WTC11 (cell line): ENCODE data around the gene TM2D1. TPM values are rescaled to one million over a fixed set of nuclear protein-coding genes. Genes with fewer than 3 reads are reported as not detected.

Source experiments
- ATAC-seq: fragments of 200-7000 bp; cut with Tn5 transposase; 2 replicates; pipeline ENCODE4 v1.10.0; 2021; ENCODE audit warnings: mild to moderate bottlenecking, moderate library complexity
- CTCF ChIA-PET: fragments of 300-600 bp; sonication (Branson Sonifier 250); formaldehyde crosslinking; loops from one replicate; lab custom pipeline; 2021; ENCODE audit warnings: antibody characterized with exemption; lab: Charles Lee
- POLR2A ChIA-PET: fragments of 350-600 bp; sonication (Branson Sonifier 250); formaldehyde crosslinking; loops from one replicate; lab custom pipeline; 2021; ENCODE audit warnings: antibody characterized with exemption; lab: Charles Lee
- DNase-seq: peaks from one replicate; pipeline ENCODE4 v3.0.0; 2021; ENCODE audit warnings: low spot score
- H3K27ac Mint-ChIP-seq: 2 replicates; pipeline ENCODE4 v1.8.0; 2021; ENCODE audit warnings: mixed read lengths
- H3K27me3 Mint-ChIP-seq: 2 replicates; pipeline ENCODE4 v1.8.0; 2021; ENCODE audit warnings: low read depth, mild to moderate bottlenecking, moderate library complexity, mixed read lengths
- H3K36me3 Mint-ChIP-seq: 2 replicates; pipeline ENCODE4 v1.8.0; 2021; ENCODE audit warnings: mixed read lengths
- H3K4me1 Mint-ChIP-seq: 2 replicates; pipeline ENCODE4 v1.8.0; 2022; ENCODE audit warnings: mixed read lengths
- H3K4me3 Mint-ChIP-seq: 2 replicates; pipeline ENCODE4 v1.8.0; 2021; ENCODE audit warnings: mild to moderate bottlenecking, moderate library complexity, mixed read lengths
- H3K9me3 Mint-ChIP-seq: 2 replicates; pipeline ENCODE4 v1.8.0; 2021; ENCODE audit warnings: mixed read lengths
- EMX1 ChIP-seq: fragments of 250-450 bp; sonication (Bioruptor Pico); IDR thresholded peaks from 2 replicates; pipeline ENCODE4 v1.8.0; 2021; ENCODE audit warnings: mild to moderate bottlenecking
- FOXK1 ChIP-seq: sonication (generic); formaldehyde crosslinking; IDR thresholded peaks from 2 replicates; pipeline ENCODE4 v1.8.0; 2022; ENCODE audit warnings: mild to moderate bottlenecking, moderate library complexity, missing genetic modification reagents
- GABPB1 ChIP-seq: sonication (generic); formaldehyde crosslinking; IDR thresholded peaks from 2 replicates; pipeline ENCODE4 v1.8.1; 2023; ENCODE audit warnings: mild to moderate bottlenecking, missing genetic modification reagents
- MYBL2 ChIP-seq: sonication (generic); formaldehyde crosslinking; IDR thresholded peaks from 2 replicates; pipeline ENCODE4 v1.8.1; 2023; ENCODE audit warnings: mild to moderate bottlenecking, moderate library complexity, missing genetic modification reagents
- NFE2L1 ChIP-seq: sonication (generic); formaldehyde crosslinking; IDR thresholded peaks from 2 replicates; pipeline ENCODE4 v1.8.1; 2023; ENCODE audit warnings: missing genetic modification reagents
- NR1H2 ChIP-seq: sonication (generic); formaldehyde crosslinking; IDR thresholded peaks from 2 replicates; pipeline ENCODE4 v1.9.0; 2021; ENCODE audit warnings: mild to moderate bottlenecking, moderate library complexity, missing genetic modification reagents
- PRRX2 ChIP-seq: fragments of 250-450 bp; sonication (Bioruptor Pico); IDR thresholded peaks from 2 replicates; pipeline ENCODE4 v1.8.0; 2021; ENCODE audit warnings: mild to moderate bottlenecking
- TEAD1 ChIP-seq: sonication (generic); formaldehyde crosslinking; IDR thresholded peaks from 2 replicates; pipeline ENCODE4 v1.8.0; 2022; ENCODE audit warnings: mild to moderate bottlenecking, missing genetic modification reagents
- ZNF121 ChIP-seq: sonication (generic); formaldehyde crosslinking; IDR thresholded peaks from 2 replicates; pipeline ENCODE4 v1.8.0; 2023; ENCODE audit warnings: missing genetic modification reagents
- ZNF232 ChIP-seq: sonication (generic); formaldehyde crosslinking; IDR thresholded peaks from 2 replicates; pipeline ENCODE4 v1.8.0; 2022; ENCODE audit warnings: mild to moderate bottlenecking, missing genetic modification reagents
- total RNA-seq: library from RNA; stranded (reverse); gene quantifications from 3 replicates; pipeline ENCODE4 v1.2.3, GENCODE V29; 2021
- TF ChIP-seq, protein P1 (sequence below): fragments of 250-450 bp; sonication (Bioruptor Pico); IDR thresholded peaks from 2 replicates; pipeline ENCODE4 v1.9.0; 2021; ENCODE audit warnings: mild to moderate bottlenecking
- TF ChIP-seq, protein P2 (sequence below): sonication (generic); formaldehyde crosslinking; conservative IDR thresholded peaks from 2 replicates; pipeline ENCODE4 v1.8.1; 2023; ENCODE audit warnings: mild to moderate bottlenecking, low read depth, missing genetic modification reagents, moderate library complexity
- TF ChIP-seq, protein P3 (sequence below): sonication (generic); formaldehyde crosslinking; IDR thresholded peaks from 2 replicates; pipeline ENCODE4 v1.8.0; 2022; ENCODE audit warnings: mild to moderate bottlenecking, missing genetic modification reagents
- TF ChIP-seq, protein P4 (sequence below): sonication (generic); formaldehyde crosslinking; IDR thresholded peaks from 2 replicates; pipeline ENCODE4 v1.8.0; 2023; ENCODE audit warnings: missing genetic modification reagents

TM2D1 gene
- total RNA-seq, 1 experiment from 2014 or later: 21.6 TPM

DNA sequence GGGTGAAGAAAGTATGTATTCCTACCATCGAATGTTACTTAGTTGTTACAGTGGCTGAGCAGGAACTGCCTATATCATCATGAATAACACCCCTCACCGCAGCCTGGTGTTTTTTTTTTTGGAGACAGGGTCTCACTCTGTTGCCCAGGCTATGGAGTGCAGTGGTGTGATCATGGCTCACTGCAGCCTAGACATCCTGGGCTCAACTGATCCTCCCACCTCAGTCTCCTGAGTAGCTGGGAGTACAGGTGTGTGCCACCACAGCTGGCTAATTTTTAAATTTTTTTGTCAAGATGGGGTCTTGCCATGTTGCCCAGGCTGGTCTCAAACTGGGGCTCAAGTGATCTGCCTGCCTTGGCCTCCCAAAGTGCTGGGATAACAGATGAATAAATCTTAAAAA is 24.6 kb upstream of the TM2D1 start:
- H3K27me3 Mint-ChIP-seq: no peaks in the 10 kb centered on the region
- no peak for TF ChIP-seq GABPB1 (CRISPR knock-in tag)
- no peak for TF ChIP-seq ZNF232 (CRISPR knock-in tag)
- no peak for TF ChIP-seq PRRX2 (CRISPR knock-in tag)
- no peak for TF ChIP-seq EMX1
- TF ChIP-seq, protein P1, sequence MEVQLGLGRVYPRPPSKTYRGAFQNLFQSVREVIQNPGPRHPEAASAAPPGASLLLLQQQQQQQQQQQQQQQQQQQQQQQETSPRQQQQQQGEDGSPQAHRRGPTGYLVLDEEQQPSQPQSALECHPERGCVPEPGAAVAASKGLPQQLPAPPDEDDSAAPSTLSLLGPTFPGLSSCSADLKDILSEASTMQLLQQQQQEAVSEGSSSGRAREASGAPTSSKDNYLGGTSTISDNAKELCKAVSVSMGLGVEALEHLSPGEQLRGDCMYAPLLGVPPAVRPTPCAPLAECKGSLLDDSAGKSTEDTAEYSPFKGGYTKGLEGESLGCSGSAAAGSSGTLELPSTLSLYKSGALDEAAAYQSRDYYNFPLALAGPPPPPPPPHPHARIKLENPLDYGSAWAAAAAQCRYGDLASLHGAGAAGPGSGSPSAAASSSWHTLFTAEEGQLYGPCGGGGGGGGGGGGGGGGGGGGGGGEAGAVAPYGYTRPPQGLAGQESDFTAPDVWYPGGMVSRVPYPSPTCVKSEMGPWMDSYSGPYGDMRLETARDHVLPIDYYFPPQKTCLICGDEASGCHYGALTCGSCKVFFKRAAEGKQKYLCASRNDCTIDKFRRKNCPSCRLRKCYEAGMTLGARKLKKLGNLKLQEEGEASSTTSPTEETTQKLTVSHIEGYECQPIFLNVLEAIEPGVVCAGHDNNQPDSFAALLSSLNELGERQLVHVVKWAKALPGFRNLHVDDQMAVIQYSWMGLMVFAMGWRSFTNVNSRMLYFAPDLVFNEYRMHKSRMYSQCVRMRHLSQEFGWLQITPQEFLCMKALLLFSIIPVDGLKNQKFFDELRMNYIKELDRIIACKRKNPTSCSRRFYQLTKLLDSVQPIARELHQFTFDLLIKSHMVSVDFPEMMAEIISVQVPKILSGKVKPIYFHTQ (CRISPR knock-in tag): no peak
- no peak for TF ChIP-seq TEAD1 (CRISPR knock-in tag)
- TF ChIP-seq ZNF121 (CRISPR knock-in tag): peak; percentile 90
- TF ChIP-seq MYBL2 (CRISPR knock-in tag): no peak
- H3K36me3 Mint-ChIP-seq: peaks cover 3% of the 10 kb centered on the region; the same call in 1 of the 2 replicates
- H3K4me1 Mint-ChIP-seq: peaks cover 45% of the 10 kb centered on the region
- no peak for DNase-seq
- no peaks in the 10 kb centered on the region for H3K9me3 Mint-ChIP-seq
- H3K27ac Mint-ChIP-seq: no peak overlapping the region
- CTCF ChIA-PET: no interaction called here
- no peak for ATAC-seq
- POLR2A ChIA-PET: interaction anchor here (0.7 kb wide), 1 partner anchor 204 kb away, joined by 3 read pairs; no protein-coding TSS in a partner anchor
- H3K4me3 Mint-ChIP-seq: no peak overlapping the region

DNA sequence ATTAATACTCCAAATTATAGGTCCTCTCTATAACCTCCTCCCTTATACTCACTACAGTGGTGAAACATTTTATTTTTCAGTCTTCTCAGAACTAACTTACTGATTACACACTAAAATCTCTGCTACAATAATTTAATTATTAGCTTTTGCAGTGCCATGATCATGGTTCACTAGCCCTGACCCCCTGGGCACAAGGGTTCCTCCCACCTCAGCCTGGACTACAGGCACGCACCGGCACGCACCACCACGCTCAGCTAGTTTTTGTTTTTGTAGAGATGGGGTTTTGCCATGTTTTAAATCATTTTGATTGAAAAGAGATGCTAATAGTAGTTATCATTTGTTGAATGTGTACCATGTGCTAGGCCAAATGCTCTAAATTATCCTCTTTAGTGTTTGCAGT is 23.6 kb upstream of the TM2D1 start:
- ATAC-seq: no peak
- Mint-ChIP-seq H3K27me3 (no peaks in the 10 kb centered on the region), H3K4me1 (peaks cover 47% of the 10 kb centered on the region)

DNA sequence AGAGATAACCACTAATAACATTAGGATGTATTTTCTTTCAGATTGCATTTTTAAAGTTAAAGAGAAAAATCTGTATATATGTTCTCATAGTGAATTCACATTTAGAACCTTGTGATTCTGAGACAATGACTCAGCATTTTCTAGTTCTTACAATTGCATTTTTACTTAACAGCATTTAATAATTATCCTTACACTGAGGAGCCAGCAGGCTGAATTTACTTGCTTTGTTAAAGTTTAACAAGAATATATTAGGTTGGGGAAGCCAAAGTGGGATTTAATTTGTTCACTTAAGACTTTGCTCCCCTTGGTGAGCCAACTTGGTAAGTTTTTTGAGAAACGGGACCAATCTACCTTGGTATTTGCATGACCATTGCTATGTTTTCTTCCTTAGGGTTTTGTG is 21.9 kb upstream of the TM2D1 start:
- Mint-ChIP-seq H3K27me3 (no peaks in the 10 kb centered on the region), H3K36me3 (no peaks in the 10 kb centered on the region), H3K4me1 (peaks cover 37% of the 10 kb centered on the region), H3K9me3 (no peaks in the 10 kb centered on the region), H3K4me3 (no peak overlapping the region), H3K27ac (peak overlapping the region; percentile 92)
- DNase-seq: no peak
- TF ChIP-seq NFE2L1: peak; percentile 31; the same call in 1 of the 2 replicates
- TF ChIP-seq, protein P2, sequence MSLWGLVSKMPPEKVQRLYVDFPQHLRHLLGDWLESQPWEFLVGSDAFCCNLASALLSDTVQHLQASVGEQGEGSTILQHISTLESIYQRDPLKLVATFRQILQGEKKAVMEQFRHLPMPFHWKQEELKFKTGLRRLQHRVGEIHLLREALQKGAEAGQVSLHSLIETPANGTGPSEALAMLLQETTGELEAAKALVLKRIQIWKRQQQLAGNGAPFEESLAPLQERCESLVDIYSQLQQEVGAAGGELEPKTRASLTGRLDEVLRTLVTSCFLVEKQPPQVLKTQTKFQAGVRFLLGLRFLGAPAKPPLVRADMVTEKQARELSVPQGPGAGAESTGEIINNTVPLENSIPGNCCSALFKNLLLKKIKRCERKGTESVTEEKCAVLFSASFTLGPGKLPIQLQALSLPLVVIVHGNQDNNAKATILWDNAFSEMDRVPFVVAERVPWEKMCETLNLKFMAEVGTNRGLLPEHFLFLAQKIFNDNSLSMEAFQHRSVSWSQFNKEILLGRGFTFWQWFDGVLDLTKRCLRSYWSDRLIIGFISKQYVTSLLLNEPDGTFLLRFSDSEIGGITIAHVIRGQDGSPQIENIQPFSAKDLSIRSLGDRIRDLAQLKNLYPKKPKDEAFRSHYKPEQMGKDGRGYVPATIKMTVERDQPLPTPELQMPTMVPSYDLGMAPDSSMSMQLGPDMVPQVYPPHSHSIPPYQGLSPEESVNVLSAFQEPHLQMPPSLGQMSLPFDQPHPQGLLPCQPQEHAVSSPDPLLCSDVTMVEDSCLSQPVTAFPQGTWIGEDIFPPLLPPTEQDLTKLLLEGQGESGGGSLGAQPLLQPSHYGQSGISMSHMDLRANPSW (CRISPR knock-in tag): no peak
- no peak for ATAC-seq
- ChIA-PET CTCF (no interaction called here), POLR2A (no interaction called here)

More for the DNA sequence above, 23.6 kb upstream of the TM2D1 start:
- TF ChIP-seq FOXK1 (CRISPR knock-in tag) (no peak), NR1H2 (no peak)
- TF ChIP-seq, protein P3, sequence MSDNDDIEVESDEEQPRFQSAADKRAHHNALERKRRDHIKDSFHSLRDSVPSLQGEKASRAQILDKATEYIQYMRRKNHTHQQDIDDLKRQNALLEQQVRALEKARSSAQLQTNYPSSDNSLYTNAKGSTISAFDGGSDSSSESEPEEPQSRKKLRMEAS (CRISPR knock-in tag): no peak
- TF ChIP-seq, protein P4, sequence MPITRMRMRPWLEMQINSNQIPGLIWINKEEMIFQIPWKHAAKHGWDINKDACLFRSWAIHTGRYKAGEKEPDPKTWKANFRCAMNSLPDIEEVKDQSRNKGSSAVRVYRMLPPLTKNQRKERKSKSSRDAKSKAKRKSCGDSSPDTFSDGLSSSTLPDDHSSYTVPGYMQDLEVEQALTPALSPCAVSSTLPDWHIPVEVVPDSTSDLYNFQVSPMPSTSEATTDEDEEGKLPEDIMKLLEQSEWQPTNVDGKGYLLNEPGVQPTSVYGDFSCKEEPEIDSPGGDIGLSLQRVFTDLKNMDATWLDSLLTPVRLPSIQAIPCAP: no peak
- POLR2A ChIA-PET: no interaction called here
- CTCF ChIA-PET: no interaction called here
- Mint-ChIP-seq H3K27ac (no peak overlapping the region), H3K9me3 (no peaks in the 10 kb centered on the region), H3K36me3 (no peaks in the 10 kb centered on the region), H3K4me3 (no peak overlapping the region)
- DNase-seq: no peak
